ENCODE measurements around the gene TGFBR3.
A peak's percentile ranks its signal among the peaks of the same experiment; 100 is the strongest.

Gene TGFBR3

GRCh38 chr1:91894036-91894761 is 8.2 kb upstream of the TGFBR3 start:
- TF ChIP-seq, protein P1, sequence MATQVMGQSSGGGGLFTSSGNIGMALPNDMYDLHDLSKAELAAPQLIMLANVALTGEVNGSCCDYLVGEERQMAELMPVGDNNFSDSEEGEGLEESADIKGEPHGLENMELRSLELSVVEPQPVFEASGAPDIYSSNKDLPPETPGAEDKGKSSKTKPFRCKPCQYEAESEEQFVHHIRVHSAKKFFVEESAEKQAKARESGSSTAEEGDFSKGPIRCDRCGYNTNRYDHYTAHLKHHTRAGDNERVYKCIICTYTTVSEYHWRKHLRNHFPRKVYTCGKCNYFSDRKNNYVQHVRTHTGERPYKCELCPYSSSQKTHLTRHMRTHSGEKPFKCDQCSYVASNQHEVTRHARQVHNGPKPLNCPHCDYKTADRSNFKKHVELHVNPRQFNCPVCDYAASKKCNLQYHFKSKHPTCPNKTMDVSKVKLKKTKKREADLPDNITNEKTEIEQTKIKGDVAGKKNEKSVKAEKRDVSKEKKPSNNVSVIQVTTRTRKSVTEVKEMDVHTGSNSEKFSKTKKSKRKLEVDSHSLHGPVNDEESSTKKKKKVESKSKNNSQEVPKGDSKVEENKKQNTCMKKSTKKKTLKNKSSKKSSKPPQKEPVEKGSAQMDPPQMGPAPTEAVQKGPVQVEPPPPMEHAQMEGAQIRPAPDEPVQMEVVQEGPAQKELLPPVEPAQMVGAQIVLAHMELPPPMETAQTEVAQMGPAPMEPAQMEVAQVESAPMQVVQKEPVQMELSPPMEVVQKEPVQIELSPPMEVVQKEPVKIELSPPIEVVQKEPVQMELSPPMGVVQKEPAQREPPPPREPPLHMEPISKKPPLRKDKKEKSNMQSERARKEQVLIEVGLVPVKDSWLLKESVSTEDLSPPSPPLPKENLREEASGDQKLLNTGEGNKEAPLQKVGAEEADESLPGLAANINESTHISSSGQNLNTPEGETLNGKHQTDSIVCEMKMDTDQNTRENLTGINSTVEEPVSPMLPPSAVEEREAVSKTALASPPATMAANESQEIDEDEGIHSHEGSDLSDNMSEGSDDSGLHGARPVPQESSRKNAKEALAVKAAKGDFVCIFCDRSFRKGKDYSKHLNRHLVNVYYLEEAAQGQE (IDR thresholded peaks at IDR 0.05; ENCODE audit: insufficient read depth in 1 of 2, low read depth in 2 of 2, low read length in 2 of 2), result no peak
- TF ChIP-seq SIN3A (IDR thresholded peaks at IDR 0.05; ENCODE audit: borderline replicate concordance, insufficient read depth, low read length) (no peak), FOXP2 (optimal IDR thresholded peaks at IDR 0.05; ENCODE audit: borderline replicate concordance, extremely low read depth, extremely low read length, insufficient read depth) (no peak), TAF1 (IDR thresholded peaks at IDR 0.05; ENCODE audit: borderline replicate concordance, insufficient read depth, low read length) (no peak), POLR2AphosphoS5 (IDR thresholded peaks at IDR 0.05; ENCODE audit: low read depth, low read length) (no peak)

GRCh38 chr1:91891969-91892368 is 6.0 kb upstream of the TGFBR3 start:
- no peak for TF ChIP-seq FOXP2 (optimal IDR thresholded peaks at IDR 0.05; ENCODE audit: borderline replicate concordance, extremely low read depth, extremely low read length, insufficient read depth)
- TF ChIP-seq, protein P1 (IDR thresholded peaks at IDR 0.05; ENCODE audit: insufficient read depth in 1 of 2, low read depth in 2 of 2, low read length in 2 of 2), result peak in 1 of 2 experiments; percentile 46; a peak in 1 of 4 replicates

DNA sequence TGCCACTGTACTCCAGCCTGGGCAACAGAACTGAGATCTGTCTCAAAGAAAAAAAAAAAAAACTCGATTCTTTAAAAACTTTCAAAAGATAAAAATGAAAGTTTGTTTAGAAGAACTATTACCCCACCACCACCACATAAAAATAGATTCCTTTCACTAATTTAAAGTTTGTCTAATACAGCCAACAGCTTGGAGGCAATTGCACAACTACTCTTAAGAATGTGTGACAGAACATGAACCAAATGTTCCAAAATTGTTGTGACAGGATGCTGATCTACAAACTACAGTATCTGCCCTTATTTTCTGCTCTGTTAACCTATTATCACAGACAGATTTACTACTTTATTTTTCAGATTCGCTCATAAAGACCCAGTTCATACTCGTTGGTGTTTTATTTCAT is 5.5 kb upstream of the TGFBR3 start:
- TF ChIP-seq, protein P1 (IDR thresholded peaks at IDR 0.05; ENCODE audit: insufficient read depth in 1 of 2, low read depth in 2 of 2, low read length in 2 of 2), result no peak
- TF ChIP-seq FOXP2 (optimal IDR thresholded peaks at IDR 0.05; ENCODE audit: borderline replicate concordance, extremely low read depth, extremely low read length, insufficient read depth), result no peak
- TF ChIP-seq POLR2AphosphoS5 (IDR thresholded peaks at IDR 0.05; ENCODE audit: low read depth, low read length), result no peak
- no peak for TF ChIP-seq TAF1 (IDR thresholded peaks at IDR 0.05; ENCODE audit: borderline replicate concordance, insufficient read depth, low read length)
- TF ChIP-seq SIN3A (IDR thresholded peaks at IDR 0.05; ENCODE audit: borderline replicate concordance, insufficient read depth, low read length), result no peak

DNA sequence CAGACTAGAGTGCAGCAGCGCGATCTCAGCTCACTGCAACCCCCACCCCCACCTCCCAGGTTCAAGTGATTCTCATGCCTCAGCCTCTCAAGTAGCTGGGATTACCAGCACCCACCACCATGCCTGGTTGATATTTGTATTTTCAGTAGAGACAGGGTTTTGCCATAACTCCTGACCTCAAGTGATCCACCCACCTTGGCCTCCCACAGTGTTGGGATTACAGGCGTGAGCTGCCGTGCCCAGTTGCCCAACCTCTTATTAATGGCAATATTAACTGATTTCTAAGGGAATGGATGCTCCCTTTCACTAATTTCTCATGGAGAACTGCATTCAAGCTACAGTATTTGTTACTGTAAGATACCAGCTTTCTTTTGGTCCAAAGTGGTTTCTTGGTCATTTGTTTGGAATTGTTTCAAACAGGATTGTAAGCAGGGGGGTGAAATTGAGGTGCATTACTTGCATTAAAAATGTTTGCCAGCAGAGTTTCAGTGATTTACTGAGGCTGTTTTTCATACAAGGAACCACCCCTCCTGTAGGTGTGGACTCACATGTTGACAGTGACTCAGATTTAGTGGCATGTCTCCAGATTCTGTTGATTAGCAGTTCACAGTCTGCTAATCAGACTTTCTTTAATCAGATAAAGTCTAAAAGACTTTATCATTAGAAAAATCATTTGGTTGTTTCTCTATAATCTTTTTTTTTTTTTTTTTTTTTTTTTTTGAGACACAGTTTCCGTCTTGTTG is 3.9 kb upstream of the TGFBR3 start:
- TF ChIP-seq FOXP2 (optimal IDR thresholded peaks at IDR 0.05; ENCODE audit: borderline replicate concordance, extremely low read depth, extremely low read length, insufficient read depth), result no peak
- no peak for TF ChIP-seq TAF1 (IDR thresholded peaks at IDR 0.05; ENCODE audit: borderline replicate concordance, insufficient read depth, low read length)
- no peak for TF ChIP-seq SIN3A (IDR thresholded peaks at IDR 0.05; ENCODE audit: borderline replicate concordance, insufficient read depth, low read length)
- TF ChIP-seq POLR2AphosphoS5 (IDR thresholded peaks at IDR 0.05; ENCODE audit: low read depth, low read length), result no peak
- TF ChIP-seq, protein P1 (IDR thresholded peaks at IDR 0.05; ENCODE audit: insufficient read depth in 1 of 2, low read depth in 2 of 2, low read length in 2 of 2), result no peak
